Daoy (cell line): ENCODE results near the gene KRT27. TPM values are rescaled to one million over a fixed set of nuclear protein-coding genes. Genes with fewer than 3 reads are reported as not detected.
"Not testable (repeated sequence)": the region's sequence is repeated elsewhere in the genome, so short reads cannot be mapped to it uniquely, and the experiment has no call there.

Source experiments
- DNase-seq: peaks from one replicate; pipeline ENCODE4 v3.0.0-alpha.2; 2015; ENCODE audit warnings: low read depth
- total RNA-seq: library from RNA; depleted of rRNA; stranded (reverse); fragments of >200 nt; shearing (Covaris generic); gene quantifications from 2 replicates; pipeline ENCODE4 v1.2.3, GENCODE V29; 2014; rRNA removed

Gene KRT27, protein sequence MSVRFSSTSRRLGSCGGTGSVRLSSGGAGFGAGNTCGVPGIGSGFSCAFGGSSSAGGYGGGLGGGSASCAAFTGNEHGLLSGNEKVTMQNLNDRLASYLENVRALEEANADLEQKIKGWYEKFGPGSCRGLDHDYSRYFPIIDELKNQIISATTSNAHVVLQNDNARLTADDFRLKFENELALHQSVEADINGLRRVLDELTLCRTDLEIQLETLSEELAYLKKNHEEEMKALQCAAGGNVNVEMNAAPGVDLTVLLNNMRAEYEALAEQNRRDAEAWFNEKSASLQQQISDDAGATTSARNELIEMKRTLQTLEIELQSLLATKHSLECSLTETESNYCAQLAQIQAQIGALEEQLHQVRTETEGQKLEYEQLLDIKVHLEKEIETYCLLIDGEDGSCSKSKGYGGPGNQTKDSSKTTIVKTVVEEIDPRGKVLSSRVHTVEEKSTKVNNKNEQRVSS
- not detected in 2 replicates for total RNA-seq

DNA sequence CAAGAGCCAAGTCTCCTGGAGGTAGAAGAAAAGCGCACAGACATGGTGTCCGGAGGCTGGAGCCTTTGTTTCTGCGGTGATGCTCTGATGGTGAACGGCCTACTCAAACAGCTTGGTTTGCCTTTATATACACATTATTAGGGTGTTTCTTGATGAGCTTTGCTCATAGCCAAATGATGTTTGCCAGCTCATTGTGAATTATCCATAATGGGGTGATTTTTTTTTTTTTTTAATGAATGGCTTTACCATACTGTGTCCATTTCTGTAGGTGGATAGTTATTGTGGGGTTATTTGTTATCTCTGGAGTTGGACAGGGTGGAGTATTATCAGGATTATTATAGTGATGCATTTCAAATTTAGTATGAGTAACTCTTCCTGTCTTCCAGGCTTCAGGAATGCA lies at the start of gene KRT27:
Gene KRT27, minus strand, starts transcription at position 101 of the 400 bp plus-strand sequence. Its CDS starts 57 bp downstream, at position 44.
- no peak for DNase-seq

DNA sequence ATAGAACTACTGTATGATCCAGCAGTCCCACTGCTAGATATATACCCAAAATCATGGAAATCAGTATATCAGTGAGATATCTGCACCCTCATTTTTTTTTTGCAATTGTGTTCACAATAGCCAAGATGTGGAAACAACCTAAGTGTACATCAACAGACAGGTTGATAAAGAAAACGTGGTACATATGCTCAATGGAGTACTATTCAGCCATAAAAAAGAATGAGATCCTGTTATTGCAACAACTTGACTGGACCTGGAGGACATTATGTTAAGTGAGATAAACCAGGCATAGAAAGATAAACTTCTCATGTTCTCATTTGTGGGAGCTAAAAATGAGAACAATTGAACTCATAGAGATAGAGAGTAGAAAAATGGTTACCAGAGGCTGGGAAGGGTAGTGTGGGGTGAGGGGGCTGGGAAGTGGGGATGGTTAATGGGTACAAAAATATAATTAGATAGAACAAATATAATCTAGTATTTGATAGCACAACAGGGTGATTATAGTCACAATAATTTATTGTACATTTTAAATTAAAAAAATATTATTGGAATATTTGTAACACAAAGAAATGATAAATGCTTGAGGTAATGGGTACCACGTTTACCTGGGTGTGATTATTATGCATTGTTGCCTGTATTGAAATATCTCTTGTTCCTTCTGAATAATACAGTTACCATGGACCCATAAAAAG lies 47.9 kb upstream of the KRT27 start:
- no peak for DNase-seq

DNA sequence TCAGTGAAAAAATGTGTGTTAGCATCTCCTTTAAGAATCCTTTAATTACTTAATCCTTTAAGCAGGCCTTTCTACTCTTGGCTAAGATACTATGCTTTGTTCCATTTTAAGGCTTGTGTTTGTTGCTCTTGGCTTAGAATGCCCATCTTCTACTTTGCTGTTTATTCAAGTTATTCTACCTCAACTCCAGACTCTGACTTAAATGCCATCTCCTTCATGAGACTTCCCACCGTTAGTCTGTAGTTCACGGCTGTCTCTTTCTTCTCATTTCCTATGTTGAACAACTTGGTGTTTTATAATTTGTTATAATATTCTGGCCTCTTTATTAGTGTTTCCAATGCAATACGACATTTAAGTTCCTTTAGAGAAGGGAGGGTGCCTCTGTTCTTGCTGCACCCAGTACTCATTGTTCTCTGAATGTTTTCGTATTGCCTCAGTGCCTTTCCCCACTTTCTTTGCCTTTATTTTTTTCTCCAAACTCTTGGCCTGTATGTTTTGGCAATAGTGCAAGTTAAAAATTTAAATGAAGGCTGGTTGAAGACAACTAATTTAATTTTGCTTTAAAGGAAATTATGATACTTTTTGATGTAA lies 46.2 kb upstream of the KRT27 start:
- DNase-seq = no peak

DNA sequence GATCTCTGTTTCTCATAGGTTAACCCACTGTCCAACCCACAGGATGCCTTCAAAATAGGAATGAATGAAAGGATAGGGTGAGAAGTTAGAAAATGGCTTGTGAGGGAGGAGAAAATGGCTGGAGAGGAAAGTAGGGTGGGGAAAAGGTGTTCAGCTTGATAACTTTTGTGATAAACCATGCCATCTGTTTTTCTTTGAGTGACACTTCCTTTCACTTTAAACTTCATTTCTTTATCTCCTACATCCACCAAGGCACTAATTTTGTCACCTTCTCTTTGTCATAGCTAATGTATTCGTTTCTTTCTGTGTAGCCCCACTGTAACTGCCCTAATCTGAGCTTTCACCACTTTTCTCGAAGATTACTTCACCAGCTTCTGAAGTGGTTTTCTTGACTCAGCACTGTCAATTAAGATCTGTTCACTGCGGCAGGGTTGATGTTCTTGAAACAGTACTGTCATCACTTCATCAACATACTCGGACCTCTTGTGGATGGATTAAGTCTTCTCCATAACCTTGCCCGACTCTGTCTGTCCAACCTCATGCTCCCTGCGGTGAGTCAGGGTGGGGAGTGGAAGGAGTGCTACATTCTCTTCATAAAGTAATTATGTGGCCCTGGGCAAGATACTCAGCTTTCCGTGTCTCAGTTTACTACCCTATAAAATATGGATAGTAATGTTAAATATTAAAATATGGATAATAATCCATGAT lies 45.5 kb upstream of the KRT27 start:
- DNase-seq = peak; percentile 75

DNA sequence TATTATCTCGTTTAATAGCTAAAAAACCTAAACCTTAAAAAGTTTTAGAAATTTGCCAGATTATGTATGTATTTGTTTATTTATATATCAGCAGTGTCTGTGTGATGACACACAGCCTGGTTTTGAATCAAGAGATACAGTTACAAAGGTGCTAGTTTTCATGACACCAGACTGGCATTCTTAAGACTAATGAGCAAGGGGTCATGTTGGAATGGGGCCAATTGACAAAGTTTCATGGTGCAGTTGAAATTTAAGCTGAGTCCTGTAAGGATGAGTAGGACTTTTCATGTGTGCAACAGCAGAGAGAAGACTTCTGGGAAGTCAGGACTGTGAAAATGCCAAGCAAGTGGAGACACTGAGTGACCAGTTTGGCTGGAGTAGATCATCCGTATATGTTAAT lies 43.2 kb upstream of the KRT27 start:
- DNase-seq = no peak

DNA sequence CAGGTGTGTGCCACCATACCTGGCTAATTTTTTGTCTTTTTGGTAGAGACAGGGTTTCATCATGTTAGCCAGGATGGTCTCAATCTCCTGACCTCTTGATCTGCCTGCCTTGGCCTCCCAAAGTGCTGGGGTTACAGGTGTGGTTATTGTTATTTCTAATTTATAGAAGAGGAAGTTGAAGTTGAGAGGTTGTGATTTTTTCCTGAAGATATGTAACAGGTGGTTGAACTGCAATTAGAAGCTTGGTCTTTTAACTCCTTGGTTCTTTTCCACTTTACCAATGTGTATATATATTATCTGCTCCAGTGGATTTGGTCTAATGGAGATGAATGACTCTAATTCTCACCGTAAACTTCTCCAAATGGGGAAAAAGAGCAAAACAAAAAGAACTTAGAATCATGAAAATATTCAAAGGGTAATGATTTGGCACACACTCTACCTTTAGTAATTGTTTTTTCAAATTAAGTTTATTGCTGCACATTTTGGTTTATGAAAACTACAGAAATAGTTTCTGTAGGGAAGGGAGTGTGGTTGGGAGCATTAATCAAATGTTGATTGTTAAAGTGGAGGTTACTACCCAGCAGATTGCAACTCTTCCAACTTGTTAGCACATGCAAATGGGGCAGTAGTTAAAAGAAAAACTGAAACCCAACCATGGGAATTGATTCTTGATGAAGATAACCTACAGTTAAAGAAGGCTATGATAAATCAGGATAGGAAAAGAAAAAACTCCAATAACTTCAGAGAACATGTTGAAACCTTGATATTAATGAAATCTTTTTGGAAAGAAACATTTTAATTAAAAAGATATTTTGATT lies 41.9 kb upstream of the KRT27 start:
- DNase-seq = no peak

DNA sequence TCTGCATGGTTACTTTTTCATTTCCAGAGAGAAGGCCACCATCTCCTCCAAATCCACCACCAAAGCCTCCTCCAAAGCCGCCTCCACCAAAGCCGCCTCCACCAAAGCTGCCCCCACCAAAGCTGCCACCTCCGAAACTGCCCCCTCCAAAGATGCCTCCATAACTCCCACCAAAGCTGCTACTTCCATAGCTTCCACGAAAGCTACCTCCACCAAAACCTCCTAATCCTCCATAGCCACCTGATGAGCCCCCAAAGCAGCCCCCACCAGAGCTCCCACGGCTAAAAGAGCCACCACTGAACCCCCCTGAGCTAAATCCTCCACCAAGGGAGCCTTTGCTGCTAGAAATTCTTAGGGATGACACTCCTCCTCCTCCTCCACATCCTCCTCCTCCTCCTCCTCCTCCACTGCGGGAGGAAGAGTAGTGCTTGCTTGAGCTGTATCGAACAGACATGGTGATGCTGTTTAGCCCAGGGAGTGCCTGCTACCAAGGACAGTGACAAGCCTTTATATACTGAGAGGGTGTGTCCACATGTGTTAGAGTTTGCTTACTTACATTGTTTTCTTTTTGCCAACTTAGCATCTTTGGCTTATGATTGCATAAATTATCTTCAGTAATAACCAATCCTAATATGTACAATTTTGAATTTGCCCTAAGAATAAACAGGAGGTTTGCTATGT lies 39.9 kb upstream of the KRT27 start, which contains the start of gene KRT10:
Gene KRT10, minus strand, starts transcription at position 483 of the 681 bp plus-strand sequence. Its CDS starts 29 bp downstream, at position 454.
- no peak for DNase-seq

DNA sequence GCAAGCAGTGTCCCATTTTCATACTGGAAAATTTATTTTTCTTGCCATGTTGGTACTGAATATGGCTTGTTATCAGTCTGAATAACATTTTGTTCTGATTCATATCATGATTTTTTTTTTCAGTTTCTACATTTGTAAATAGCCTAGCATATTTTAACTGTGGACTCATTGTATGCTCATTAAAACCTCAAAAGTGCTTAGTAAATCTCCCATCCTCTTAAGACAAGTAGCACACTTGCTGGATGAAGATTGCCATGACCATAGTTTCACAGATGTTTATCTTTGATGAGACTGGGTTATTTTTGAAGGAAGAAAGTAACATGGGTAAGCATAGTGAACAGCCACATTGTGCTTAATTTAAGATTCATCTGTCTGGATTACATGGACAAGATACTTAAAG lies 39.2 kb upstream of the KRT27 start:
- no peak for DNase-seq

DNA sequence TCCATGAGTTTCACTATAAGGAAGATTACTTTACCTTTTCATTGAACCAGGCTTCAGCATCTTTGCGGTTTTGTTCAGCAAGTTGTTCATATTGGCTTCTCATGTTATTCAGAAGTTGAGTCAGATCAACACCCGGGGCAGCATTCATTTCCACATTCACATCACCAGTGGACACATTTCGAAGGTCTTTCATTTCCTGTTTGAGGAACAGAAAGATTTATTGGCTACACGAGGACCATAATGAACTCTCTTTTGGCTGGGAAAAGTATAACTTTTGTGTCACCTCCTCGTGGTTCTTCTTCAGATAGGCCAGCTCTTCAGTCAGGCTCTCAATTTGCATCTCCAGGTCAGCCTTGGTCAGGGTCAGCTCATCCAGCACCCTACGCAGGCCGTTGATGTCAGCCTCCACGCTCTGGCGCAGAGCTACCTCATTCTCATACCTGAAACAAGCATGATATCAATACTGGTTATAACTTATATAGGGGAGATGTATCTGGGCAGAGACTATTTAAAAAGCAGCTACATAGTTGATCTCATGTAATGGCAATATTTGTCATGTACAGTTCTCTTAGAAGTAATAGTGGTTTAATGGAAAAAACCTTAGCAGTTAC lies 38.0 kb upstream of the KRT27 start:
- no peak for DNase-seq

DNA sequence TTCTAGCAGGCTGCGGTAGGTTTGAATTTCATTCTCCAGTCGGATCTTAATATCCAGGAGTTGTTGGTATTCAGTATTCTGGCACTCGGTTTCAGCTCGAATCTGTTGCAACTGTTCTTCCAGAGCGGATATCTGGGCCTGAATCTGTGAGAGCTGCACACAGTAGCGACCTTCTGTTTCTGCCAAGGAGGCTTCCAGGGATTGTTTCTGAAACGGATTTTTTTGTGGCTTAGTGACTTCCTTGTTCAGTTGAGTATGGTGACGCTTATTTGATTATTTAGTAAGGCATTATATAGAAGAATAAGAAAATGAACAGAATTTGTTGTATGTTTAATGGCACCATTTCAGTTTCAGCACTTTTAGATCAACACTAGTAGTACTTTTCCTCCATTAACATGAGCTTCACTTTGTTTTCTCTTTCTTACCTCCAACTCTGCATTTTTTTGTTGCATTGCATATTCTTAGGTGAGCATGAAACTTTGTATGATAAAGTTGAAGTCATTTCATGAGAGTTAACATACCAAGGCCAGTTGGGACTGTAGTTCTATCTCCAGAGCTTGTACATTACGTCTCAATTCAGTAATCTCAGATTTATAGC lies 37.3 kb upstream of the KRT27 start:
- peak; percentile 21 for DNase-seq

DNA sequence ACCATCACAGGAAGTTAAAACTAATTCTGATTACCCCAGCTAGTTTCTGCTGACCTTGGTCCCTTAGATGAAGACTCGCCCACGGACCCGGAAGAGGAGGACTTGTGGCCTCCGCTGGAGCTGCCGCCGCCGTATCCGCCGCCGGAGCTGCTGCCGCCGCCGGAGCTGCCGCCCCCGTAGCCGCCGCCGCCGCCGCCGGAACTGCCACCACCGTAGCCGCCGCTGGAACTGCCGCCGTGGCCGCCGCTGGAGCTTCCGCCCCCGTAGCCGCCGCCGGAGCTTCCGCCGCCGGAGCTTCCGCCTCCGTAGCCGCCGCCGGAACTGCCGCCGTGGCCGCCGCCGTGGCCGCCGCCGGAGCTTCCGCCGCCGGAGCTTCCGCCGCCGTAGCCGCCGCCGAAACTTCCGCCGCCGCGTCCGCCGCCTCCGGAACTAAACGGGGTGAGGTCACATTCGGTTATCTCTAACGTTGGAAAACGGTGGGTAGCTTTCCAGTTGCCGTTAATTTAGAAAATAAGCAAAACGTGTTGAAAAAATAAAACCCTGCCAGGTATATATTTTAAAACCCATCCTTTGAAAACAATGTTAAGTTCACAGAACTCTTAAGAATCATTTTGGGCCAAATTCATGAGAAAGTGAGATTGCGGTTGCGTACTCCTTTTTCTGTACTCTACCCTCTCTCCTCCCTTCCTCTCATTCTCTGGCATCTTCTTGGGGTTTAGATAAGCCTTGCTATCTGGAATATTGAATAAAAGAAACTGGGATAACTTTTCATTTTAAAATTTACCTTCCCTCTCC lies 36.6 kb upstream of the KRT27 start:
- DNase-seq = peak; percentile 95

DNA sequence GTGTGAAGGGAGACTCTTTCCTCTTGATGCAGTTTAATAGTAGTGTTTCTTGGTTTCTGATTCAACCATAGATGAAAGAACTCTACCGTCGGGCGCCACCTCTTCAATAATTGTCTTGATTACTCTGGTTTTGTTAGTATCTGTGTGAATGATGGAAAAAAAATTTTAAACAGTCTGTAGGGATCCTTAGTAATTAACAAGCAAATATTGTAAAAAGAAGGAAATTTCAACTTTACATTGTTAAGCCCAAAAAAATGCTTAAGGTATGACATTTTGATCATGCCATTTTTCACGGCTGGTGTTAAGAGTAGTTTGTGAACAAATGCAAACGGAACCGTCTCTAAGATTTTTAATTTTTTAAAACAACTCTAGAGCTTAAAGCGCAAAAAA lies 36.0 kb upstream of the KRT27 start:
- no peak for DNase-seq

DNA sequence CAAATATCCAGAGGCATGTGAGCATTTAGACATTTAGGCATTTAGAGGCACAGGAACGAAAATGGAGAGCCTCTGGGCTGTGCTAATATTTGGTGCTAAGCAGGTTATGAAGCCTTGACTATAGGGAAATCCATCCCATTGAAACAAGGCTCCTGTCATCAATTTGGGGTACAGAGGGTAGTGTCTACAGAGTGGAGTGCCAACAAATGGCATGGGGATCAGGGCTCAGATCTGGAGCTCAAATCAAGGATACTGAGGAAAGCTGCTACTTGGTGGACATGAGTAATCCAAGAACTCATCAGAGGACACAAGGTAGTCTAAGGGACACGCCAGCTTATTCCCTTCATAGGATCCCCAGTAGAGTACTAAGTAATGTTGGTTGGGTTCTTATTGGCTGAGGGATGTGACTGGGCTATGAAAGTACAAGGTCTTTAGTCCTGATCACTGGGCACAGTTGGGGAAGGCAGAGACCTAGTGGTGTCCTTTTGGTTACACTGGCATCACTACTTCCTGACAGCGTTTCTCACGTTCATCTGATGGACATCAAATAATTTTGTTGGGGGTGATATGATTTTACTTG lies 34.8 kb upstream of the KRT27 start:
- DNase-seq = no peak

DNA sequence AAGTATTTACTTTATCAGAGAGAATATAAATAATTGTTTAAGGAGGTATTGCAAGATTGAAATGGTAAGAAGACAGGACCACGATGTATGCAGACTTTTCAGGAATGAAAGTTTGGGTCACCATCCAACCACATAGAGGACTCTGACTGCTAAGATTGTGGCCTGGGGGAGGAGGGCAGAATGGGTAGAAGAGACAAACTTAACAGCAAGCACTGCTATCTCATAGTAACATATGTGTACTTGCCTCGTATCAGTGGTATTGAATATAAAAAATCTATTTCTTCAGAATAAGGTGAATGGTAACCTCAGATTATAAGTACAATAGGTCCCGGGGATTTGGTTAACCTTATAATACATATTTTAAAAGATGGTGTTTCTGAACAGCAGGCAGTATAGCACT lies 34.2 kb upstream of the KRT27 start:
- DNase-seq = no peak

DNA sequence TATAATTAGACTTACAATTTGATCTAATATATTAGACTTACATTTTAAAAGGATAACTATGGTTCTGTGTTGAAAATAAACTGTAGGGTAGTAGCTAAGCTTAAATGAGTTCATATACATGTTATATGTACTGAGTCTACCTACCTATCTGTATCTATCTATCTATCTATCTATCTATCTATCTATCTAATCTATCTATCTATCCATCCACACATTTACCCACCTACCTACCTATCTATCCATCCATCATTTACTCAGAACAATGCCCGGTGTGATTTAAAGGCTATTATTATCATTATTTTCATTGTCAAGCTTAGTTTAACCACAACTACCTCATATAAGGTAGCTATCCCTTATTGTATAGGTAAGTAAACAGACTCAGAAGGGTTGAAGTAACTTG lies 33.0 kb upstream of the KRT27 start:
- DNase-seq = no peak

DNA sequence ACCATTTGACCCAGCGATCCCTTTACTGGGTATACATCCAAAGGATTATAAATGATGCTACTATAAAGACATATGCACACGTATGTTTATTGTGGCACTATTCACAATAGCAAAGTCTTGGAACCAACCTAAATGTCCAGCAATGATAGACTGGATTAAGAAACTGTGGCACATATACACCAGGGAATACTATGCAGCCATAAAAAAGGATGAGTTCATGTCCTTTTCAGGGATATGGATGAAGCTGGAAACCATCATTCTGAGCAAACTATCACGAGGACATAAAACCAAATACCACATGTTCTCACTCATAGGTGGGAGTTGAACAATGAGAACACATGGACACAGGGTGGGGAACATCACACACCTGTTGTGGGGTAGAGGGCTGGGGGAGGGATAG lies 32.3 kb upstream of the KRT27 start:
- not testable (repeated sequence) for DNase-seq

DNA sequence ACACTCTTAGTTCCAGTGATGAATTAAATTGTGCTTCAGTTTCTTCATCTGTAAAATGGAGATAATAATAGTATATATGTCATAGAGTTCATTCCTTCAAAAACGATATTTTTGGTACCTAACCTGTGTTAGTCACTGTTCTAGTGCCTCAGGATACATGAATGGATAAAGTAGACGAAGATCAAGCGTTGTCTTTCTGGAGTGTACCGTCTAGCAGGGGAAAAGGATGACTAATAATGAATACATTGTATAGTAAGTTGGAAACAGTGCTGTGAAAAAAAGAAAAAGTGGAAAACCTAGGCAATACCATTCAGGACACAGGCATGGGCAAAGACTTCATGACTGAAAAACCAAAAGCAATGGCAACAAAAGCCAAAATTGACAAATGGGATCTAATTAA lies 31.5 kb upstream of the KRT27 start:
- peak; percentile 58 for DNase-seq

DNA sequence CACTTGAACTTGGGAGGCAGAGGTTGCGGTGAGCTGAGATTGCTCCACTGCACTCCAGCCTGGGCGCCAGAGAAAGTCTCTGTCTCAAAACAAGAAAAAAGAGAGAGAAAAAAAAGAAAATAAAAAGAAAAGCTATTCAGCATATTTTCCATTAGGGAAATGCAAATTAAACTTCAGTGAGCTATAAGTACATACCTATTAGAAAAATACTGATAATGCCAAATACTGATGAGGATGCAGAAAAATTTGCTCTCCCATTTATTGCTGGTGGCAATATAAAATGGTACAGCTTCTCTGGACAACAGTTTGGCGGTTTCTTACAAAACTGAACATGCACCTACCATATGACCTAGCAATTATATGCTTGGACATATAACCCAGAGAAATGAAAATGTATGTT lies 30.3 kb upstream of the KRT27 start:
- DNase-seq = no peak
